HEK293 (cell line): ENCODE results near the gene C3.

Source experiments
- KLF16 ChIP-seq: fragments of 450-650 bp; formaldehyde crosslinking; IDR thresholded peaks from 2 replicates; pipeline ENCODE4 v1.5.1; 2017; ENCODE audit warnings: missing biosample characterization, missing genetic modification characterization
- MEIS1 ChIP-seq: sonication (generic); formaldehyde crosslinking; IDR thresholded peaks from 2 replicates; pipeline ENCODE4 v1.8.1; 2022; ENCODE audit warnings: missing genetic modification reagents, mild to moderate bottlenecking, borderline replicate concordance
- SALL2 ChIP-seq: fragments of 450-650 bp; formaldehyde crosslinking; IDR thresholded peaks from 2 replicates; pipeline ENCODE4 v1.5.0; 2017; ENCODE audit warnings: missing biosample characterization, mild to moderate bottlenecking, missing genetic modification characterization, borderline replicate concordance
- YY1 ChIP-seq: fragments of 450-650 bp; formaldehyde crosslinking; IDR thresholded peaks from 2 replicates; pipeline ENCODE4 v1.5.1; 2018; ENCODE audit warnings: missing biosample characterization, missing genetic modification characterization
- ZBTB8A ChIP-seq: fragments of 450-650 bp; formaldehyde crosslinking; IDR thresholded peaks from 2 replicates; pipeline ENCODE4 v1.5.1; 2016; ENCODE audit warnings: missing biosample characterization, missing genetic modification characterization
- ZFP37 ChIP-seq: fragments of 450-650 bp; formaldehyde crosslinking; IDR thresholded peaks from 2 replicates; pipeline ENCODE4 v1.5.1; 2016; ENCODE audit warnings: missing biosample characterization, missing genetic modification characterization
- ZNF121 ChIP-seq: fragments of 450-650 bp; formaldehyde crosslinking; IDR thresholded peaks from 2 replicates; pipeline ENCODE4 v1.5.1; 2016; ENCODE audit warnings: missing biosample characterization, missing genetic modification characterization
- ZNF175 ChIP-seq: fragments of 450-650 bp; formaldehyde crosslinking; IDR thresholded peaks from 2 replicates; pipeline ENCODE4 v1.5.1; 2016; ENCODE audit warnings: missing biosample characterization, missing genetic modification characterization
- ZNF214 ChIP-seq: fragments of 450-650 bp; formaldehyde crosslinking; IDR thresholded peaks from 2 replicates; pipeline ENCODE4 v1.5.1; 2017; ENCODE audit warnings: missing biosample characterization, mild to moderate bottlenecking, missing genetic modification characterization, borderline replicate concordance
- ZNF433 ChIP-seq: fragments of 450-650 bp; formaldehyde crosslinking; IDR thresholded peaks from 2 replicates; pipeline ENCODE4 v1.5.1; 2016; ENCODE audit warnings: missing biosample characterization, missing genetic modification characterization, low read depth
- TF ChIP-seq, protein P1 (sequence below): fragments of 450-650 bp; formaldehyde crosslinking; IDR thresholded peaks from 2 replicates; pipeline ENCODE4 v1.5.1; 2016; ENCODE audit warnings: missing biosample characterization, missing genetic modification characterization
- TF ChIP-seq, protein P2 (sequence below): fragments of 450-650 bp; formaldehyde crosslinking; IDR thresholded peaks from 2 replicates; pipeline ENCODE4 v1.5.1; 2016; ENCODE audit warnings: missing biosample characterization, missing genetic modification characterization
- TF ChIP-seq, protein P3 (sequence below): fragments of 450-650 bp; formaldehyde crosslinking; IDR thresholded peaks from 2 replicates; pipeline ENCODE4 v1.5.1; 2017; ENCODE audit warnings: missing biosample characterization, missing genetic modification characterization

DNA sequence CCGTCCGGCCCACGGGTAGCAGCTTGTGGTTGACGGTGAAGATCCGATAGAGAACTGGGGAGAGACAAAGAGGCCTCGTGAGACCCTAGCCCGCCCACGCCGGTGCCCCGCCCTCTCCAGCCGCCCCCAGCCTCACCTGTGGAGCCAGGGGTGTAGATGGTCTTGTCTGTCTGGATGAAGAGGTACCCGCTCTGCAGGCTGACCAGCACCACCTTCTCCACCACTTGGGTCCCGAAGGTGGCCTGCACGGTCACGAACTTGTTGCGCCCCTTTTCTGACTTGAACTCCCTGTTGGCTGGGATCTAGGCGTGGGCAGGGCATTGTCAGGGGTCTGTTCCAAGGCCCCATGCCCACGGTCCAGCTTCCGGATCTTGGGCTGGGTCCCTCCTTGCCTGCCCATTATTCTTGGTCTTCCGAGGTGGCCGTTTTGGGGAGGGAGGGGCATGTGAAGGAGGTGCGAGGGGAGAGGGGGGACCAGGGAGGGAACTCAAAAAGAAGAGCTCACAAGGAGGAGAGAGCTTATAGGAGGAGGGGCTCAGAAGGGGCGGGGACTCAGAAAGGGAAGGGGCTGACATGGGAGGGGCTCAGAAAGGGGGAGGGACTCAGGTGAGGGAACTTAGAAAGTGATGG, 2.2 kb downstream of the C3 start:
- TF ChIP-seq, protein P1, sequence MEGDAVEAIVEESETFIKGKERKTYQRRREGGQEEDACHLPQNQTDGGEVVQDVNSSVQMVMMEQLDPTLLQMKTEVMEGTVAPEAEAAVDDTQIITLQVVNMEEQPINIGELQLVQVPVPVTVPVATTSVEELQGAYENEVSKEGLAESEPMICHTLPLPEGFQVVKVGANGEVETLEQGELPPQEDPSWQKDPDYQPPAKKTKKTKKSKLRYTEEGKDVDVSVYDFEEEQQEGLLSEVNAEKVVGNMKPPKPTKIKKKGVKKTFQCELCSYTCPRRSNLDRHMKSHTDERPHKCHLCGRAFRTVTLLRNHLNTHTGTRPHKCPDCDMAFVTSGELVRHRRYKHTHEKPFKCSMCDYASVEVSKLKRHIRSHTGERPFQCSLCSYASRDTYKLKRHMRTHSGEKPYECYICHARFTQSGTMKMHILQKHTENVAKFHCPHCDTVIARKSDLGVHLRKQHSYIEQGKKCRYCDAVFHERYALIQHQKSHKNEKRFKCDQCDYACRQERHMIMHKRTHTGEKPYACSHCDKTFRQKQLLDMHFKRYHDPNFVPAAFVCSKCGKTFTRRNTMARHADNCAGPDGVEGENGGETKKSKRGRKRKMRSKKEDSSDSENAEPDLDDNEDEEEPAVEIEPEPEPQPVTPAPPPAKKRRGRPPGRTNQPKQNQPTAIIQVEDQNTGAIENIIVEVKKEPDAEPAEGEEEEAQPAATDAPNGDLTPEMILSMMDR (tag by site-specific recombination) = no peak
- no peak for TF ChIP-seq MEIS1 (CRISPR knock-in tag)
- no peak for TF ChIP-seq YY1 (tag by site-specific recombination)
- no peak for TF ChIP-seq ZNF214
- TF ChIP-seq ZNF433 (tag by site-specific recombination) = no peak
- no peak for TF ChIP-seq KLF16 (tag by site-specific recombination)
- TF ChIP-seq, protein P2, sequence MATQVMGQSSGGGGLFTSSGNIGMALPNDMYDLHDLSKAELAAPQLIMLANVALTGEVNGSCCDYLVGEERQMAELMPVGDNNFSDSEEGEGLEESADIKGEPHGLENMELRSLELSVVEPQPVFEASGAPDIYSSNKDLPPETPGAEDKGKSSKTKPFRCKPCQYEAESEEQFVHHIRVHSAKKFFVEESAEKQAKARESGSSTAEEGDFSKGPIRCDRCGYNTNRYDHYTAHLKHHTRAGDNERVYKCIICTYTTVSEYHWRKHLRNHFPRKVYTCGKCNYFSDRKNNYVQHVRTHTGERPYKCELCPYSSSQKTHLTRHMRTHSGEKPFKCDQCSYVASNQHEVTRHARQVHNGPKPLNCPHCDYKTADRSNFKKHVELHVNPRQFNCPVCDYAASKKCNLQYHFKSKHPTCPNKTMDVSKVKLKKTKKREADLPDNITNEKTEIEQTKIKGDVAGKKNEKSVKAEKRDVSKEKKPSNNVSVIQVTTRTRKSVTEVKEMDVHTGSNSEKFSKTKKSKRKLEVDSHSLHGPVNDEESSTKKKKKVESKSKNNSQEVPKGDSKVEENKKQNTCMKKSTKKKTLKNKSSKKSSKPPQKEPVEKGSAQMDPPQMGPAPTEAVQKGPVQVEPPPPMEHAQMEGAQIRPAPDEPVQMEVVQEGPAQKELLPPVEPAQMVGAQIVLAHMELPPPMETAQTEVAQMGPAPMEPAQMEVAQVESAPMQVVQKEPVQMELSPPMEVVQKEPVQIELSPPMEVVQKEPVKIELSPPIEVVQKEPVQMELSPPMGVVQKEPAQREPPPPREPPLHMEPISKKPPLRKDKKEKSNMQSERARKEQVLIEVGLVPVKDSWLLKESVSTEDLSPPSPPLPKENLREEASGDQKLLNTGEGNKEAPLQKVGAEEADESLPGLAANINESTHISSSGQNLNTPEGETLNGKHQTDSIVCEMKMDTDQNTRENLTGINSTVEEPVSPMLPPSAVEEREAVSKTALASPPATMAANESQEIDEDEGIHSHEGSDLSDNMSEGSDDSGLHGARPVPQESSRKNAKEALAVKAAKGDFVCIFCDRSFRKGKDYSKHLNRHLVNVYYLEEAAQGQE (tag by site-specific recombination) = no peak
- no peak for TF ChIP-seq ZNF175 (tag by site-specific recombination)
- TF ChIP-seq ZBTB8A (tag by site-specific recombination) = no peak
- TF ChIP-seq ZNF121 (tag by site-specific recombination) = no peak
- no peak for TF ChIP-seq ZFP37 (tag by site-specific recombination)
- TF ChIP-seq SALL2 = no peak
- TF ChIP-seq, protein P3, sequence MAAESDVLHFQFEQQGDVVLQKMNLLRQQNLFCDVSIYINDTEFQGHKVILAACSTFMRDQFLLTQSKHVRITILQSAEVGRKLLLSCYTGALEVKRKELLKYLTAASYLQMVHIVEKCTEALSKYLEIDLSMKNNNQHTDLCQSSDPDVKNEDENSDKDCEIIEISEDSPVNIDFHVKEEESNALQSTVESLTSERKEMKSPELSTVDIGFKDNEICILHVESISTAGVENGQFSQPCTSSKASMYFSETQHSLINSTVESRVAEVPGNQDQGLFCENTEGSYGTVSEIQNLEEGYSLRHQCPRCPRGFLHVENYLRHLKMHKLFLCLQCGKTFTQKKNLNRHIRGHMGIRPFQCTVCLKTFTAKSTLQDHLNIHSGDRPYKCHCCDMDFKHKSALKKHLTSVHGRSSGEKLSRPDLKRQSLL (tag by site-specific recombination) = no peak
